ENCODE results near the gene ABCC8.

Gene ABCC8

DNA sequence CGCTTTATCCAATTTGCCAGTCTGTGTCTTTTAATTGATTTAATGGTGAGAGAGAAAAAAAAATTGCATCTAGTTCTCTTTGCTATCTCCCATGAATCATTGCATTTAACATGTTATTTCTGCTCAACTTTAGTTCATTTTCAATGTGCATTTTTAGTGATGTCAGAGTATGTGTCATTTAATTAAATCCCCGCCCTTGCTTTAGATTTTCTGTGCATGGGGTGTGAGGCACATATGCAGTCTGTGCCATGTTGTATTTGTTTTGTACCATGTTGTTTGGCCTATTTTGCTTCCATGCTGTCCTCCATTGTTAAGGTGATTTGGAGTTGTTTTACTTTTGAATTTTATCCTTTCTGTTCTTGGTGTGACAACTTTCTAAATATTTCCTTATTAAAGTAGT lies 133.4 kb downstream of the ABCC8 start:
- no peak for DNase-seq

Measured in activated effector memory CD4-positive, alpha-beta T cell treated with anti-CD3 and anti-CD28 coated beads, Interleukin-2, amount 50 U/mL, for 16 hours (primary cell).